NCI-H1694 treated with DMSO at 0.1 percent for 48 hours (cell line): ENCODE measurements around the gene KCNE1.
"Not testable (repeated sequence)": the region's sequence is repeated elsewhere in the genome, so short reads cannot be mapped to it uniquely, and the experiment has no call there.

ENCODE experiments used
- DNase-seq: peaks from one replicate; lab custom pipeline; 2025; lab: John Stamatoyannopoulos, UW

Gene KCNE1

DNA sequence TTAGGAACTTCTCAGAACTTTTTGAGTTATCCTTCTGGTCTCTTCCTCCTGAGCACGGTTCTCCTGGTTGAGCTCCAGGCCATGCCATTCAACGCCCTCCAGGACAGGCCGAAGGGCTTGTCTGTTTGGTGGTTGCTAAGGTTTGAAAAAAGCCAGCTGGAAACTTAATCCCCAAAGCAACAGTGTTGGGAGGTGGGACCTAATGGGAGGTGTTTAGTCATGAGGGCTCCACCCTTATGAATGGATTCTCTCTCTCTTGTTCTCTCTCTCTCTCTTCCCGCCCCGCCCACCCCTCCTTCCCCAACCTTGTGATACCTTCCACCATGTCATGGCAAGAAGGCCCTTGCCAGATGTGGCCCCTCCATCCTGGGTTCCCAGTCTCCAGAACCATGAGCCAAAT, 829 bp downstream of the KCNE1 start:
- DNase-seq: no peak

DNA sequence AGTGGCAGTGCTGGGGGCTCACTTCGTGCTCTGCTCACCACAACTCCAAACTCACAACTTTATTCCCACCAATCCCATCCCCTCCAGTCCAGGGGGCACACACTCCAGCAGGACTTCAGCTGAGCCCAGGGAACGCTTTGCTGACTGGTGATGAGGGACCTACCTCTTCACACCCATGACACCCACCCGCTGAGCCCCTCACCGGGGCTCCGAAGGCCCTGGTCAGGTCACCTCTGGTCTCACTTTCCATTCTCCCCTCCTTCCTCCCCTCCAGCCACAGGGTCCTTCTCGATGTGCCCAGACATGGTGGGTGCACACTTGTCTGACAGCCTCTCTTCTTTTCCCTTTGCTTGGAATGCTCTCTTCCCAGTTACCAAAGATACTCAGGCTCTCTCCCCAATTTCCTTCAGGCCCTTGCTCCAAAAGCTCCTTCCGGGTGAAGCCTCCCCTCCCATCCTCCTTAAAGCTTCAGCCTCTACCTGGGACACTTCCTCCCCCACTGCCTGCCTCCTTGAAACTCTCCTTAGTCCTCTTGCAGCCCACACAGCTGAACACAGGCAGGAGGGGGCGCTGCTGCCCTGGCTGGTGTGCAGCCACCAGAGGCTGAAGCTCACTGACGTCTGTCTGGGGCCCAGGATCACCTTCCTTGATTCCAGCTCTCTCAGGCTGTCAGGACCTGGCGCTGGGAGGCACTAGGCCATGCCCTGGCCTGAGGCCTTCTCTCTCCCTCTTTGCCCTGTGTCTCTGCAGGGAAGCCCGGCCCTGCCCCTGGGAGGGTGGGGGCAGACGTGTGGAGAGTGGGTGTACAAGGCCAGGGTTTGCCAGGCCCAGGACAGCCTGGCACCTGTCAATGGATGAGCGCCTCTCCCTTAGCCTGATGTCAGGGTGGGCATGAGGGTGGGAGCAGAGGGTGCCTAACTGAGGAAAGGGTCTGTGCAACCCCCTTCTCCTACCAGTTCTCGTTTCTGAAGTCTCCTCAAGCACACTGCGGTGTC, 1.6 kb downstream of the KCNE1 start:
- no peak for DNase-seq

DNA sequence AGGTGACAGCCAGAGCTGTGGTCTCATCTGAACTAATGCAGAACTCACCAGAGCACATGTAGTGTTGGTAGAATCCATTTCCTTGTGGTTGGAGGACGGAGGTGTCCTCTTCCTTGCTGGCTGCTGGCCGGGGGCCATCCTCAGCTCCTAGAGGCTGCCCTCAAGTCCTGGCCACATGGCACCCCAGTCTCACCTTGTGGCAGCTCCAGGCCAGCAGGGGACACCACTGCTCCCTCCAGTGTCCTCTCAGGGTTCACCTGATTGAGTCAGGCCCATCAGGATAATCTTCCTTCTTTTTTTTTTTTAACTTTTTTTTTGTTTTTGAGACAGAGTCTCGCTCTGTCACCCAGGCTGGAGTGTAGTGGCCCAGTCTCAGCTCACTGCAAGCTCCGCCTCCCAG, 2.9 kb downstream of the KCNE1 start:
- DNase-seq: no peak

DNA sequence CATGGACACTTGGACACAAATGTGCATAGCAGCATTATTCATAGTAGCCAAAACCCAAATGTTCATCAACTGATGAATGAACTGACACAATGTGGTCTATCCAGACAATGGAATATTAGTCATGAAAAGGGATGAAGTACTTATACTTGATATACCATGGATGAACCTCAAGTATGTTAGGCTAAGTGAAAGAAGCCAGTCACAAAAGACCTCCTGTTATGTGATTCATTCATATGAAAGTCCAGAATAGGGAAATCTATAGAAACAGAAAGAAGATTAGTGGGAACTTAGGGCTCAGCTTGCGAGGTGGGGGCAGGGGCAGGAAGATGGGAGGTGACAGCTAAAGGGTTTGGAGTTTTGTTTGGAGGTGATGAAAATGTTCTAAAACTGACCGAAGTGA, 7.4 kb downstream of the KCNE1 start:
- DNase-seq: no peak

DNA sequence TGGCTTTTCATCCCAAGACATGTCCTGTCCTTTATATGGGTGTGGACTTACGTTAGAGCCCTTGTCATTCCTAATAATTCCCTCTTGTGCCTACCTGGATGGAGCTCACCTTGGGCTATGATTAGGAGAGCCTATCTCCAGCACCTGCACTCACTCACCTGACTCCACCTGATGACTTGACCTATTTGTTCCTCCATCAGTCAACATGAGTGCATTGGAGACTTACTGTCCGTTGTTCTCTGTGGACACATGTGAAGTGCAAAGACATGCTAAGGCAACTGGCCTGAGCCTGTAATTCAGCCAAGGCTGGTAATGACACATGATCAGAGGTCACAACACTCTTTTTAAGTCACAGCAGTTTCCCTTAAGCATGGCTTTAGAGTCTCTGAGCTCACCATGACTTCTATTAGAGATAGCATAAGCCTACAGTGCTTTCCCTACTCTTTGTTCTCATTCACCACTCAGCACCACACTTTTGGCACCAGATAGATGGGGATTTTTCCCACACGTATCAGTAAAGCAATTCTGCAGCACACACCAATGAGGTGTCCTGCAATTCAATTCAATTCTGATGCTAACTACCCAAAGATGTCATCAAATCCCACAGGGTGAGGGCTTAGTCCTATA, 9.4 kb downstream of the KCNE1 start:
- no peak for DNase-seq

DNA sequence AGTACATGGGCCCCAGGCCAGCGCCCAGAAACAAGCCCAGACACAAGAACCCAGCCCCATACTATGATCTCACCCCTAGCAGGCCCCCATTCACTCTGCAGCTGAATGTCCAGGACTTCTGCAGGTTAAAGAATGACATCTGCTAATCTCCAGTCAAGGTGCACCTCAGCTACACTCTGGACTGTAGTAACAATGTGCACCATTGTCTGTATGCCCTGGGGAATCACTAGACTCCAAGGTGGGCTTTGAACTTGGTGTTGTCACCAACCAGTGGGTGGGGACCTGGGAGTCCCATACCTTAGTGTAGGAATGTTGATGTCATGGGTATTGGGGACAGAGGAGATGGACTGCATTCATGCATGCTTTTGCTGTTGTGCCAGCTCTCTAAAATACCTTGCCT, 10.3 kb downstream of the KCNE1 start:
- DNase-seq: no peak

DNA sequence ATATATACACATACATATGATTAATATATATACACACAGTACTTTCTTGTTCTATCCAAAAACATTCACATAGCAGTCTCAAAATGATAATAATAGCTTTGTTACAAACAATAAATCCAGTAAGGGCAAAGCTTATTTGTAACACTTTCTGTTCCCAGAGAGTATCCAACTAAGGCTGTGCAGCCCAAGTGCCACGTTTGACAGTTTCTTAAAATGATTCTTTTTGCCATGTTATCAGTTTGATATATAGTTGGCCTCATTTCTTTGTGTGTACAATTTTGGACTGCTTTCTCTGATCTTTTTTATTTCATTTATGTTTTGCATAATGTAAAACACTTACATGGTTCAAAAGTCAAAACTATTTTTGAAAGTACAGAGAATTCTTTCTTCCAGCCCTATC, 11.8 kb downstream of the KCNE1 start:
- DNase-seq: no peak

DNA sequence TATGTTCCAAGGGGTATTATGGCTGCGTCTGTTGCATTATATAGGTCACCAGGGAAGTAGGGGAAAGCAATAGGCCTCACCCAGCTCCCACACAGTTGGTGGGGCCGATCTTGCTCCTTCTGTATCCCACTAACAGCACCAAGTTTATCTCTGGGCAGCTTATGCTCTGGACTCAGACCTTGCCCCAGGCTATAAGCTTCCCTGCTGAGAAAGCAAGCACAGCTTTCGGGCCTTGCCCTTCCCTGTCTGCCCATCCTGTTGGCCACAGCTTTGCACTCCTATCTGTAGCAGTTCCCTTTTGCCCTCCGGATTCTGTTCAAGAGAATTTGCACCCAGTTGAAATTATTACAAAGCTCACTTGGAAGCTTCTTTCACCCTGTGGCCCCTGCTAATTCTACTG, 12.9 kb downstream of the KCNE1 start:
- no peak for DNase-seq

DNA sequence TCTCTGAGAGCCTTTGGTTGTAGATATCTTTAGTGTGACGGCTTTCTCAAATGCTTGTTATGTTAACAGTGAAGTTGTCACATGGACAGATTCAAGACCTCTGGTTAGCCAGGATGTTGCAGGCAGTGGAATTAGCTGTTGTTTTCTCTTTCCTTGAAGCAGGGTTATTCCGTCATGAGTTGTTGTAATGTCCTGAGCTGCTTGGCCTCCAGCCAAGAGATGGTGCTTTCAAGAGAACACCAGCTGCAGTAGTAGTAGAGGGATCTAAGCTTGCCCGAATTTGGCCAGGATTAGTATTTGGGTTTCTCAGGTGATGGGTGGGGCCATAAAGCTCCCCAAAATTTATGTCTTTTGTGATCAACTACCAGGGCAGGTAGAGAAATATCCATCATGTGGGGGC, 13.4 kb downstream of the KCNE1 start:
- no peak for DNase-seq

DNA sequence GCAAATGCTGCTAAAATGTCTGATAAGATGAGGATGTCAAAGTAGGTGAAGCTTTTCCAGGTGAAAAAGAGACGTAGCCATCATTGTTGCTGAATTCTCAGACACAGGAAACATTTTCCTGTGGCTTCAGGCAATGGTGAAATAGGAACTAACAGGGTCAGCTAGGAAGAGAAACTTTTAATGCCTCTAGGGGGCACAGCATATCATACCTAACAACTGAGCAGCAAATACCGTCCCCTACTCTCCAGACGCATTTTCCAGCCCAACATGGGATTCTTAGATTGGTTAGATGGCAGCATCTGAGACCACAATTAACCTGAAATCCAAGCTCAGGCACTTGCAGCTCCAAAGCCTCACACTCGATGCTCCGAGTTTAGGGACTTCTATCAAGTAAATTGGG, 28.2 kb downstream of the KCNE1 start:
- DNase-seq: not testable (repeated sequence)

DNA sequence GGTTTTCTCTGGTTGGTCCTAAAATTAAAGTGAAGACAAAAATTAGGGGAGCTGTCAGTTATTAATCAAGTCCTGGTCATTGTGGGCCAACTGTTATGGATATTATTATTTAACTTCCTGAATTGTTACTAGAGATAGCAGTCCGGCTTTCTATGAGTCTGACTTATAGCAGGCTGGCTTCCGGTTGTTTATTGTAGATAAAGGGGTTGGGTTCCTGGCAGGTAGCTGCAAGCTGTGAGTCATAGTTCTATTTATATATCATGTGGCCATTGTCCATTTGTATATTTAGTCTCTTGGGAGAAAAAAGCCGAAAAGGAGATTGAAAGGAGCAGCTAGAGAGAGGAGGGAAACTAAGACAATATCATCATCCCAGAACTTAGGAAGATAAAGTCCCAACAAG, 28.6 kb downstream of the KCNE1 start:
- DNase-seq: not testable (repeated sequence)

DNA sequence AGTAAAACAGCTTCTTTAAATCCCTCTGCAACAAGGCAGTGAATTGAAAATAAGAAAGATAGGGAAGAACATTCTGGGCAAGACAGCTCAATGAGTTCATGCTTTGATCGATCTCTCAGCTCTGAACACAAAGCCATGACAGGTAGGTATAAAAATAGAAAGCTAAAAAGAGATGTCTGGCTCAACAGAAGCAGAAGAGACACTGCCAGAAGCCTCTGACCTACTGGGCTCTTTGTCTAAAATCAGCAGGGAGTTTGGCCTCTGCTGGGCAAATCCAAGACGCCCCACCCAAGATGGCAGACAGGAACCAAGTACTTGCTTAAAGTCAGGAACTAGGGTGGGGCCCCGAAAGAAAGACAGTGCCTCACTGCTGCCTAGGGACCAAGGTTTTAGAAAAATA, 44.7 kb downstream of the KCNE1 start:
- DNase-seq: not testable (repeated sequence)

DNA sequence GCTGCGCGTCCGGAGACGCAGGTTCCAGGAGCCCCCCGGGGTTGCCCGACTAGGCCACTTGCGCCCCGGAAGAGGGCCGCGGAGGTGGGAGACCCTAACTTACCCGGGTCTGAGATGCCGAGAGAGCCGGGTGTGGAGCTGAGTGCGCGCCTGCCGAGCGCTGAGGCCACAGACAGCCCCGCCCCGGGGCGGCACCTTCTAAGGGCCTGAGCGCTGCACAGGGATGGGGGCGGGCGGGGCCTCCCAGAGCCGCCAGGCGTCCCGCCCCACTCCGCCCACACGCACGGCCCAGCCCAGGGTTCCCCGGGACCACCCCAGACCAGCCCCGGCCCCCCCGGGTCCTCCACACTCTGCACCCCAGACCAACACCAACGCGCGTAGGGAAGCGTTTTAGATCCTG, 52.6 kb downstream of the KCNE1 start:
- not testable (repeated sequence) for DNase-seq

DNA sequence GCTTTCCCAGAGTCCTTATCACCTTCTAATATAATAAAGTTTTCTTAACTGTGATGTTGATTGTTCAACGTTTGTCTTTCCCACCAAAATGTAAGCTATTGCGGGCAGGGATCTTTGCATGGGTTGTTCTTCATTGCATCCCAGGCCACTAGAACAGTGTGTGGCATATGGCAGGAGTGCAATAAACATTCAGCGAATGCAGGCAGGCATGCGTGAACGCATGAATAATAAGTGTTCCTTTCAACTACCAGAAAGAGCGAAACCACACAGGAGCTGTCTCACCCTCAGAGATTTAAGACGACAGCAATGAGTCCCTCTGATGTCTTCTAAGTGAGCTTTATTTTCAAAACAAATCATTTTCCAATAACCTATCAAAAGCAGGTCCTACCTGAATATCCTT, 53.7 kb downstream of the KCNE1 start:
- not testable (repeated sequence) for DNase-seq

DNA sequence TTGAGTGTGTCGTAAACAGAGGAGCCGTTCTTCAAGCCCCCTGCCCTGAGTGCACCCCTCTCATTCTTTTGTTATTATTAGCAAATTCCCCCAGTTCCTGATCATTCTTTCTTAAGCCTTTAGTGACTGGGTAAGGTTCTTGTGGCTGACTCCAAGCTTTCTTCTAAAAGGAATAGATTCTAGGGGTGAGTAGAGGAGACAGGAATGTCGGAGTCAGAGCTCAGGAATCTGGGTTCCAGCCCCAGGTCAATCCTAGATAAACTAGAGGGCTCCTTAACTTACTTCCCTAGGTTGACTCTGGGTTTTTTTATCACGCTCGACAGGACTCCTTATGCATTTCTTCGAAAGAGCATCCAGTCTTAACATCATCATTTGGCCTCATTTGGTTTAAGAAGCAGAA, 55.8 kb downstream of the KCNE1 start:
- DNase-seq: not testable (repeated sequence)

DNA sequence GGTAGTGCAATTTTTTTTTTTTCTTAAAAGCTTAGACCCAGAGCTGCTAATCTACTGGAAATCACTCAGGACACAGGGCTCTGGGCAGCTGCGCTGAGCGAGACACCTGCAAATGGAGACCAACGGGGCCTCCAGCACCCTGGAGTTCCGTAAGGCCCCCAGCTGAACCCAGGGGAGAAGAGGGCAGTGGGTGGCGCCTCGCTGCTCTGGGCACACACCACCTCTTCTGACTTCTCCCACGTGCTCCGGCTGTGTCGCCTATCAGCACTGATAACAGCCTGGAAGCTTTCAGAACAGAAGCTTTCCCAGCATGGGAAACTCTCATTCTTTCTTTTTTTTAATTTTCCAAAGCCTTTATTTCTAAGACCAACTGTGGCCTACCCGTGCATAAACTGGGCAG, 56.4 kb downstream of the KCNE1 start:
- DNase-seq: not testable (repeated sequence)

DNA sequence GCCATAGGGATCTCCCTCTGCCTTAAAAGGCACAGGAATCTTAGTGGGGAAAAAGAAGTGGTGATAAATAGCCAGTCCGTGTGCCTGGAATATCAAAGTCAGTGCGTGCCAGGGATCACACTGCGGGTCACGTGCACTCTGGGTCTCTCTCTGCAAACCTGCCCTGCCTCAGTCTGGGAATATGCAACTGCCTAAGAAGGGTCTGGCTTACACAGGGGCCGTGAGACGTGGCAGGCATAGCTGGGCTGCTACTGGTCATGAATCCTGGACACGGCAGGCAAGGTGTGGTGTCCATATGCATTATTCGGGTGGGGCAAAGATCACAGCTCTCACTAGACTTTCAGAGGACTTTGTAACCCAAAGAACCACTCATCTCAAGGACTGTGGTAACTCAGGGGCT, 65.0 kb downstream of the KCNE1 start:
- DNase-seq: not testable (repeated sequence)

DNA sequence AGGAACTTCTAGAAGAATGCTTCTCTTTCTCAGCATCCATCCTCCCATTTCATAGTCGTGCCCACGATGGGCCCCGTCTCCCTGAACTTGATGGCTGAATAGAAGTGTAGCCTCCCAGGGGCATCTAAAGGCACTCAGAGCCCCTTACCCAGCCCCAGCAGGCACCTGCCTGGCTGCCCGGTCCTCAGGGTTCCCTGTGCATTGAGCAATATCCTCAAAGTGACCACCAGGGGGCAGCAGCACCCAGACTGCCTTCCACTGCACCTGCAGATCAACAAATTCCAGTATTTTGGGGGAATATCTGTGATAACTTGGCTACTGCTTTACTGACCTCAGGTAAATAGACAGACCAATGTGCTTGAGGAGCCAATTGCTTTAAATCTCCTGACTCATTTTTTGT, 68.5 kb downstream of the KCNE1 start:
- not testable (repeated sequence) for DNase-seq

DNA sequence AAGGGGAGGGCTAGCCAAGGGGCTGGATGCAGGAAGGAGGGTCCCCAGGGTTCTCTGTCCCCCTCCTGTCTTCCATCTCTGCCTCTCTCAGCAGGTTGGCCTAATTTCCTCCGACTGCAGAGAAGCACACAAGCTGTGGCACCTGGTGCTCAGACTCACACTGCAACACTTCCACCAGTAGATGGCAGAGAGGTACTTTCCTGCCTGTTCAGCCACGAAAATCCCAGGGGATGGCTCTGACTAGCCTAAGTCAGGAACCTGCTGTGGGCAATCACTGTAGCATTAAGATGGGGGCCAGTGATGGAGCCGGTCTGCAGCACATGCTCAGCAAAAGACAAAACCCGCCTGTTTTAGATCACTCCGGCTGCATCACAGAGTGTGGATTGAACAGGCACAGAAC, 82.3 kb downstream of the KCNE1 start:
- not testable (repeated sequence) for DNase-seq

DNA sequence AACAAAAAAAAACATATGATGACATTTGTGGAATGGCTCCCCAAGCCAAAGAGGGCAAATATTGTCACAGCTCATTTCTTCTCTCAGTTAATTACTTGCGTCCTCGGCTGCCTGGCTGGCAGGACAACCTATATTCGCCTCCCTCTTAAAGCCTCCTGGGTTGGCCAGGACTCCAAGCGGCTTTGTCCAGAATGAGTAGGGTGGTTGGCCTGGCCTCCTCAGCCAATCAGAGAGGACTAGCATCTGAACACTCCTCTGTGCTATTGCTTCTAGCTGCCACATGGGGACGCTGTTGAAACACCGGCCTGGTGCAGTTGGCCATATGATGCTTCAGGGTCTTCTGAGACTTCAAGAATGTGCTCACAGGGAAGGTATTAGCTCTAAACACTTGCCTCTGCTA, 83.6 kb downstream of the KCNE1 start:
- not testable (repeated sequence) for DNase-seq

DNA sequence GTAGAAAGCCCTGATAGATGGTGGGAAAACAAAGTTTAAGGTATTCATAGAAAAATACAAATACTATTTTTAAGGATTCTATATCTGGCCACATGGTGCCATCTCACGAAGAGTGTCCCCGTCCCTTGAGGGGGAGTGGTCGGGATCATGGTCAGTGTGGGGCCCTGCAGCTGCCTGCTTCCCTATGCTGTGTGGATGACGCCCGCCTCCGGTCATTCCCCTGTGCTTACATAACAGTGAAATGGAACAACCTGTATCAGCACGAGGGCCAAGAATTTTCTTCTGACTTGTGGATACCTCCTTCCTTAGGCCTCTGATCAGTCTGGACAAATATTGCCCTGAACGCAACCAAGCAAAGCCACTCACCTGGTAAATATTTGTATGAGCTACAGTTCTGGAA, 84.7 kb downstream of the KCNE1 start:
- not testable (repeated sequence) for DNase-seq

DNA sequence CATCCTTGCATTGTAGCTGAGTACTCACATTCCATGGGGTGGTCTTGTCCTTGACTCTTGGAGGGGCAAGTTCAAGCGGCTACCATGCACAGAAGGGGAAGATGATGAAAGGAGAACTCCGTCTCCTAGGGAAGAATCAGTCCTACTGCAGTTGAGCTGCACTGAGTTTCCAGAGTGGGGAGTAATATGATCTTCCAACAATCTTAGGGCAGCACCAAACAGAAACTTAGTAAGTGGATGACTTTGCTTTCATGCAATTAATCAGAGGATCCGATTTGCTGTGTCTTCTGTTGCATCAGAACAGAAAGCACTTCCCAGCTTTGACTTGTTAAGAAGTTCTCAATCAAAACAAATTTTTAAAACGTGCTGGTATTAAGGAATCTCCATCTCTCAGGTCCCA, 88.2 kb downstream of the KCNE1 start, which contains the start of gene SMIM34:
TSS of gene SMIM34 (minus strand) at position 147 of the 400 bp plus-strand sequence. CDS start at position 35, 112 bp downstream.
- DNase-seq: not testable (repeated sequence)

DNA sequence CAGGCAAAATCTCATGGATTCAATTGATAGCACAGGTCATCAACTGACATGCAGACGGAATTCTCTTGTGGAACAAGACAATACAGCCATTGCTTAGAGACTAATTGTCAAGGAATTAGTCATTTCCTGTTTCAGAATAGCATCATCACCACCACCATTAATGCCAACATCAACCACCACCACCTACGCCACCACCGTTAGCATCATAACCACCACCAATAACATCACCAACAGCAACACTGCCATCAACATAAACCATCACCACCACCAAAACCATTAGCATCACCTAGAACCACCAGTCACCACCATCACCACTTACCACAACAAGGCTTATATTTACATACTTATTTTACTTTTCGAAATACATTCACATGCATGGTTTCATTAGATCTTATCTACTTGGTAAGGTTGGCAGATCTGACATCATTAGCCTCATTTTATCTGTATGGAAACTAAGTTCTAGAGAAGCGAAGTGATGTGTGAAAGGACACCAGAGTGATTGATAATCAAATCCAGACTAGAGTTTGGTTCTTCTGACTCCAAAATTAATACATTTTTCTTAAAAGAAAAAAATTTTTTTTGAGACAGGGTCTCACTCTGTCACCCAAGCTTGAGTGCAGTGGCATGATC, 94.4 kb downstream of the KCNE1 start:
- DNase-seq: not testable (repeated sequence)
